Measurements from ENCODE around the gene S1PR3.

Gene S1PR3

DNA sequence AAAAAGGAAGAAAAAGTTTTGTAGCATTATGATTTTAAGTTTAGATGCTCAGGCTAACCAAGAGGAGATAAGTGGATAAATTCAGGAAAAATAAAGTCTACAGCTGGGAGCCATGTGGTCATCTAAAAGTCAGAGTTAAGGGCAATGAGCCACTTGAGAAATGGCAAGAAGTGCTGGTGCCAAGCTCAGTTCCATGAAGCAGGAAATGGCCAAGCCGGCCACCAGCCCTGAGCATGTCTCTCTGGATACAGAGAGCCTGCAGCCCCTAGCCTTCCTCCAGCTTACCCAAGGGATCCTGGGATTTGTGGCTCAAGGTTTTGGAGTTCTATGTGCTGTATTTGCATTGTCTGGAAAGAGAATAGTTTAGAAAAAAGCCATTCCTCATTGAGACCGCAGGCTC is 12.2 kb upstream of the S1PR3 start:
- no peak overlapping the region for H3K27ac ChIP-seq (ENCODE audit: low read depth, low read length, poor library complexity, severe bottlenecking)

DNA sequence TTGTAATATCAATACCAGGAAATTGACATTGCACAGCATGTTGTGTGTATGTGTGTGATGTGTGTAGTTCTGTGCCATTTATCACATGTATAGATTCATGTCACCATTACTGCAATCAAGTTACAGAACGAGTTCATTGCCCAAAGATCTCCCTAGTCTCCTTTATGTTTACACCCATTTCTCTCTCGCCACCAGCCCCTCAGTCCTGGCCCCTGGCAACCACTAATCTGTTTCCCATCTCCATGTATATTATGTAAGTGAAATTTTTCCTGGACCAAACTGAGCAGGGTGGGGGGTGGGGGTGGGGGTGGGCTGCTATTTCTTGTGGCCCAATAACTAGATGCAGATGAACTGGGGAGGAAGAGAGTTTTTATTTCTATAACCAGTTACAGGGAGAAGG is 11.5 kb upstream of the S1PR3 start:
- Histone ChIP-seq H3K4me3 (ENCODE audit: low read depth, low read length, poor library complexity, severe bottlenecking) (no peak overlapping the region), H3K9ac (ENCODE audit: low read length) (no peak overlapping the region), H3K9me2 (ENCODE audit: low read depth, low read length) (no peaks in the 10 kb centered on the region), H3K4me1 (ENCODE audit: insufficient read depth, low read length, severe bottlenecking) (peaks cover 38% of the 10 kb centered on the region), H3K9me3 (ENCODE audit: low read length) (peaks cover 8% of the 10 kb centered on the region; the same call in 1 of the 2 replicates), H4K20me1 (ENCODE audit: insufficient read depth, low read length) (no peaks in the 10 kb centered on the region), H3K27me3 (ENCODE audit: insufficient read depth, low read length) (no peaks in the 10 kb centered on the region), H3K79me2 (ENCODE audit: insufficient read depth, low read length) (no peaks in the 10 kb centered on the region), H3K4me2 (ENCODE audit: low read length) (no peak overlapping the region), H3F3A (ENCODE audit: insufficient read depth, low read length) (no peaks in the 10 kb centered on the region), H3K36me3 (ENCODE audit: insufficient read depth, low read length) (no peaks in the 10 kb centered on the region), H2AFZ (ENCODE audit: low read length) (no peak overlapping the region), H3K27ac (ENCODE audit: low read depth, low read length, poor library complexity, severe bottlenecking) (no peak overlapping the region)
- TF ChIP-seq, protein P1, sequence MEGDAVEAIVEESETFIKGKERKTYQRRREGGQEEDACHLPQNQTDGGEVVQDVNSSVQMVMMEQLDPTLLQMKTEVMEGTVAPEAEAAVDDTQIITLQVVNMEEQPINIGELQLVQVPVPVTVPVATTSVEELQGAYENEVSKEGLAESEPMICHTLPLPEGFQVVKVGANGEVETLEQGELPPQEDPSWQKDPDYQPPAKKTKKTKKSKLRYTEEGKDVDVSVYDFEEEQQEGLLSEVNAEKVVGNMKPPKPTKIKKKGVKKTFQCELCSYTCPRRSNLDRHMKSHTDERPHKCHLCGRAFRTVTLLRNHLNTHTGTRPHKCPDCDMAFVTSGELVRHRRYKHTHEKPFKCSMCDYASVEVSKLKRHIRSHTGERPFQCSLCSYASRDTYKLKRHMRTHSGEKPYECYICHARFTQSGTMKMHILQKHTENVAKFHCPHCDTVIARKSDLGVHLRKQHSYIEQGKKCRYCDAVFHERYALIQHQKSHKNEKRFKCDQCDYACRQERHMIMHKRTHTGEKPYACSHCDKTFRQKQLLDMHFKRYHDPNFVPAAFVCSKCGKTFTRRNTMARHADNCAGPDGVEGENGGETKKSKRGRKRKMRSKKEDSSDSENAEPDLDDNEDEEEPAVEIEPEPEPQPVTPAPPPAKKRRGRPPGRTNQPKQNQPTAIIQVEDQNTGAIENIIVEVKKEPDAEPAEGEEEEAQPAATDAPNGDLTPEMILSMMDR (IDR thresholded peaks at IDR 0.05; ENCODE audit: low read length) = no peak
- no peak for TF ChIP-seq EZH2 (IDR thresholded peaks at IDR 0.05; ENCODE audit: borderline replicate concordance, low read length)

More for the DNA sequence above, 12.2 kb upstream of the S1PR3 start:
- Histone ChIP-seq H3K9me2 (ENCODE audit: low read depth, low read length) (no peaks in the 10 kb centered on the region), H3K9me3 (ENCODE audit: low read length) (peaks cover 8% of the 10 kb centered on the region; the same call in 1 of the 2 replicates), H3K9ac (ENCODE audit: low read length) (no peak overlapping the region), H3F3A (ENCODE audit: insufficient read depth, low read length) (no peaks in the 10 kb centered on the region), H4K20me1 (ENCODE audit: insufficient read depth, low read length) (no peaks in the 10 kb centered on the region), H2AFZ (ENCODE audit: low read length) (no peak overlapping the region), H3K79me2 (ENCODE audit: insufficient read depth, low read length) (no peaks in the 10 kb centered on the region), H3K27me3 (ENCODE audit: insufficient read depth, low read length) (no peaks in the 10 kb centered on the region), H3K4me1 (ENCODE audit: insufficient read depth, low read length, severe bottlenecking) (peaks cover 33% of the 10 kb centered on the region), H3K4me3 (ENCODE audit: low read depth, low read length, poor library complexity, severe bottlenecking) (no peak overlapping the region), H3K4me2 (ENCODE audit: low read length) (no peak overlapping the region), H3K36me3 (ENCODE audit: insufficient read depth, low read length) (no peaks in the 10 kb centered on the region)
- TF ChIP-seq, protein P1 (IDR thresholded peaks at IDR 0.05; ENCODE audit: low read length) = no peak
- TF ChIP-seq EZH2 (IDR thresholded peaks at IDR 0.05; ENCODE audit: borderline replicate concordance, low read length) = no peak

DNA sequence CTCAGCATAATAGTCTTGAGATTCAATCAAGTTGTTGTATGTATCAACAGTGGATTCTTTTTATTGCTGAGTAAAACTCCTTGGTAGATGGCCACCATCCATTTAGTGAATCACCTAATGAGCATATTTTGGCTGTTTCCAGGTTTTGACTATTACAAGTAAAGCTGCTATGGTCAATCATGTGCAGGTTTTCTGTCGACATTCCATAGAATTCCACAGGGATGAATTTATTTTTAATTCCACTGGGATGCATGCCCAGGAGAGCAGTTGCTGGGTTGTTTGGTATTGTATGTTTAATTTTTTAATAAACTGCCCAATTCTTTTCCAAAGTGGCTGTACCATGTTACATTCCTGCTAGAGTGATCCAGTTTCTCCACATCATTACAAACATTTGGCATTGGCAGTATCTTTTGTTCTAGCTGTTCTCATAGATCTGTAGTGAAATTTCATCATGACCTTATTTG is 10.5 kb upstream of the S1PR3 start:
- TF ChIP-seq EZH2 (IDR thresholded peaks at IDR 0.05; ENCODE audit: borderline replicate concordance, low read length) = no peak
- TF ChIP-seq, protein P1 (IDR thresholded peaks at IDR 0.05; ENCODE audit: low read length) = no peak
- Histone ChIP-seq H3K79me2 (ENCODE audit: insufficient read depth, low read length) (no peaks in the 10 kb centered on the region), H3F3A (ENCODE audit: insufficient read depth, low read length) (no peaks in the 10 kb centered on the region), H3K4me3 (ENCODE audit: low read depth, low read length, poor library complexity, severe bottlenecking) (no peak overlapping the region), H3K4me1 (ENCODE audit: insufficient read depth, low read length, severe bottlenecking) (peaks cover 38% of the 10 kb centered on the region), H3K9ac (ENCODE audit: low read length) (no peak overlapping the region), H3K27me3 (ENCODE audit: insufficient read depth, low read length) (no peaks in the 10 kb centered on the region), H3K36me3 (ENCODE audit: insufficient read depth, low read length) (no peaks in the 10 kb centered on the region), H3K9me2 (ENCODE audit: low read depth, low read length) (no peaks in the 10 kb centered on the region), H3K4me2 (ENCODE audit: low read length) (no peak overlapping the region), H3K27ac (ENCODE audit: low read depth, low read length, poor library complexity, severe bottlenecking) (no peak overlapping the region), H2AFZ (ENCODE audit: low read length) (no peak overlapping the region), H3K9me3 (ENCODE audit: low read length) (peaks cover 8% of the 10 kb centered on the region; the same call in 1 of the 2 replicates), H4K20me1 (ENCODE audit: insufficient read depth, low read length) (no peaks in the 10 kb centered on the region)

Data from OCI-LY1 (cell line).